Heart left ventricle (tissue), 16 donors: ENCODE measurements around the gene CACNA1C. TPM values are rescaled to one million over a fixed set of nuclear protein-coding genes. Genes with fewer than 3 reads are reported as not detected.
A peak's percentile ranks its signal among the peaks of the same experiment; 100 is the strongest.

ENCODE experiments used
- ATAC-seq, 4 donors: fragments of 200-7000 bp; cut with Tn5 transposase; one replicate each; pipeline ENCODE4 v1.9.1; 2020 to 2022; ENCODE audit warnings: moderate library complexity in 4 of 4, mild to moderate bottlenecking in 3 of 4, moderate number of reproducible peaks in 1 of 4
- DNase-seq, 5 donors: peaks; one replicate each; pipeline ENCODE4 v3.0.0-alpha.2; 2020
- H3K27ac ChIP-seq, 12 donors: fragments of 200-600 bp; sonication (generic) in 4 of 12; one replicate each; pipeline versions ENCODE4 v1.5.0 to v1.8.0; 2016 to 2022; ENCODE audit warnings: mild to moderate bottlenecking in 2 of 12
- H3K27me3 ChIP-seq, 9 donors: fragments of 200-600 bp; sonication (generic) in 2 of 9; one replicate each; pipeline versions ENCODE4 v1.5.1 to v1.8.0; 2016 to 2022; ENCODE audit warnings: mild to moderate bottlenecking in 3 of 9
- H3K36me3 ChIP-seq, 9 donors: fragments of 200-600 bp; sonication (generic) in 2 of 9; one replicate each; pipeline versions ENCODE4 v1.5.0 to v1.8.0; 2018 to 2022; ENCODE audit warnings: mild to moderate bottlenecking in 2 of 9
- H3K4me1 ChIP-seq, 12 donors: fragments of 200-600 bp; sonication (generic) in 4 of 12; one replicate each; pipeline versions ENCODE4 v1.5.0 to v1.8.0; 2016 to 2022; ENCODE audit warnings: mild to moderate bottlenecking in 3 of 12
- H3K4me3 ChIP-seq, 12 donors: fragments of 200-600 bp; sonication (generic) in 4 of 12; one replicate each; pipeline versions ENCODE4 v1.5.0 to v1.8.0; 2017 to 2022; ENCODE audit warnings: mild to moderate bottlenecking in 9 of 12, moderate library complexity in 4 of 12
- H3K9me3 ChIP-seq, 12 donors: fragments of 200-600 bp; sonication (generic) in 4 of 12; one replicate each; pipeline versions ENCODE4 v1.5.0 to v1.8.0; 2016 to 2022; ENCODE audit warnings: mild to moderate bottlenecking in 1 of 12
- CTCF ChIP-seq, 12 donors: fragments of 200-600 bp; sonication (generic) in 4 of 12; IDR thresholded peaks; one replicate each; pipeline versions ENCODE4 v1.5.0 to v1.8.0; 2018 to 2022; ENCODE audit warnings: antibody characterized with exemption in 12 of 12, mild to moderate bottlenecking in 5 of 12
- POLR2A ChIP-seq, 2 donors: fragments of 450-650 bp; IDR thresholded peaks; one replicate each; pipeline ENCODE4 v1.6.1; 2017; ENCODE audit warnings: antibody characterized with exemption in 2 of 2, mild to moderate bottlenecking in 2 of 2, moderate library complexity in 2 of 2
- WGBS, 4 donors: extraction: QIAGEN DNeasy Blood & Tissue Kit in 2 of 4; methylation state at CpG; one replicate each; pipeline versions ENCODE4 v1.1.5 to v1.1.7; 2013 to 2018; 5-methylcytosine and 5-hydroxymethylcytosine counted together
- intact Hi-C, 10 donors: fragments of 100-400 bp; cut with DNase I; formaldehyde crosslinking; loops; one replicate each; pipeline versions ENCODE4 v1.11.1 to v1.14.2; 2022
- polyA plus RNA-seq, 2 donors: library from polyadenylated mRNA; stranded (reverse); fragments of 200-250 nt; gene quantifications; one replicate each; pipeline ENCODE4 v1.2.3, GENCODE V29; 2013
- total RNA-seq, 9 donors: library from RNA; depleted of rRNA in 2 of 9; stranded (reverse); fragments of >200 nt in 2 of 9; fragmentation: NEBNext Ultra II Directional in 3 of 9; extraction: Animal tissue kit (Norgen Biotek cat#: 25700) in 3 of 9; gene quantifications; one replicate each; pipeline versions ENCODE4 v1.1.0 to v1.2.4, GENCODE V29; 2016 to 2023
- donor health status: ischemic (EF 13 %, LVEDD 7.1; RV severe dilation, severe dysfunction).
- donor health status: healthy with polysubstance abuse.
- donor health status: DM: no; HTN: yes; CAD: no.
- donor health status: DM: no; HTN: no; CAD: no.
- donor health status: ischemic (EF 25% LVEDD 6.9; RV normal size, moderate dysfunction).
- donor health status: ischemic (EF 25% LVEDD 5.7; RV mildly dilated, moderate dysfunction).
- donor health status: healthy.
- donor health status: DM: yes; HTN: yes; CAD: no.
- donor health status: ischemic (EF 35%, LVEDD 5.7; RV mildly dilated, moderate dysfunction).
- donor health status: nonischemic (EF 11% LVEDD 7.7; RV severe dilation, severe dysfunction).
- donor health status: DM: yes; HTN: yes; CAD: no.
- donor health status: PGD.
- donor health status: ischemic (EF 29% LVEDD 5.4; RV normal size, mild dysfunction).
- donor health status: nonischemic (EF 23%, LVEDD 6.1; RV moderate dilation, normal function).

CACNA1C gene
- total and polyA plus RNA-seq, 11 donors, result 41.9 to 196 (median 164) TPM

GRCh38 chr12:2647186-2647585 is 594.4 kb downstream of the CACNA1C start:
- Histone ChIP-seq H3K27me3 (peaks cover 0 to 5% (median 0%) of the 10 kb centered on the region in 9 donors), H3K9me3 (no peaks in the 10 kb centered on the region), H3K4me3 (no peak overlapping the region), H3K27ac (no peak overlapping the region), H3K36me3 (peaks cover 0 to 18% (median 7%) of the 10 kb centered on the region in 9 donors), H3K4me1 (peaks cover 0 to 17% (median 0%) of the 10 kb centered on the region in 12 donors)
- WGBS, 4 donors, result 88 to 93% (median 93%) methylated on average over 3 to 7 of the region's 7 CpGs
- ATAC-seq (no peak), DNase-seq (no peak)
- intact Hi-C loops, result no loop called here
- TF ChIP-seq CTCF (IDR thresholded peaks at IDR 0.05) (no peak), POLR2A (IDR thresholded peaks at IDR 0.05) (no peak)

- peaks cover 0 to 5% (median 0%) of the 10 kb centered on the region in 9 donors for H3K27me3 ChIP-seq
- H3K27ac ChIP-seq, result no peak overlapping the region
- no peak for ATAC-seq
- no peak overlapping the region for H3K4me3 ChIP-seq
- H3K4me1 ChIP-seq, result peaks cover 0 to 16% (median 0%) of the 10 kb centered on the region in 12 donors
- TF ChIP-seq POLR2A (IDR thresholded peaks at IDR 0.05) (no peak), CTCF (IDR thresholded peaks at IDR 0.05) (no peak)
- peaks cover 0 to 30% (median 13%) of the 10 kb centered on the region in 9 donors for H3K36me3 ChIP-seq
- 88 to 94% (median 90%) methylated on average over 8 of the region's 8 CpGs for WGBS, 4 donors
- DNase-seq, result no peak
- no peaks in the 10 kb centered on the region for H3K9me3 ChIP-seq
- intact Hi-C loops, result no loop called here
These were observed 595.6 kb downstream of the CACNA1C start for GRCh38 chr12:2648406-2648805.

- ATAC-seq (no peak), DNase-seq (no peak)
- TF ChIP-seq POLR2A (IDR thresholded peaks at IDR 0.05) (no peak), CTCF (IDR thresholded peaks at IDR 0.05) (no peak)
- 78 to 82% (median 79%) methylated on average over 16 of the region's 16 CpGs for WGBS, 4 donors
- H3K4me3 ChIP-seq, result no peak overlapping the region
- no peaks in the 10 kb centered on the region for H3K9me3 ChIP-seq
- H3K4me1 ChIP-seq, result peaks cover 0 to 15% (median 0%) of the 10 kb centered on the region in 12 donors
- peaks cover 0 to 5% (median 0%) of the 10 kb centered on the region in 9 donors for H3K27me3 ChIP-seq
- peaks cover 0 to 34% (median 19%) of the 10 kb centered on the region in 9 donors for H3K36me3 ChIP-seq
- peak overlapping the region in 1 of 12 donors; percentile 17 for H3K27ac ChIP-seq
- intact Hi-C loops, result no loop called here
These were observed 596.6 kb downstream of the CACNA1C start for GRCh38 chr12:2649201-2650030.

GRCh38 chr12:2650261-2651067 is 597.7 kb downstream of the CACNA1C start:
- Histone ChIP-seq H3K27ac (peak overlapping the region in 1 of 12 donors; percentile 11), H3K4me3 (no peak overlapping the region), H3K27me3 (peaks cover 0 to 3% (median 0%) of the 10 kb centered on the region in 9 donors), H3K4me1 (peaks cover 0 to 9% (median 0%) of the 10 kb centered on the region in 12 donors), H3K36me3 (peaks cover 0 to 44% (median 30%) of the 10 kb centered on the region in 9 donors), H3K9me3 (no peaks in the 10 kb centered on the region)
- TF ChIP-seq POLR2A (IDR thresholded peaks at IDR 0.05), result no peak
- 77 to 83% (median 79%) methylated on average over 16 to 17 of the region's 17 CpGs for WGBS, 4 donors
- intact Hi-C loops, result no loop called here
- ATAC-seq, result no peak
- DNase-seq, result no peak
